GM12892 (cell line): ENCODE results near the gene ATXN2.

Experiments
- POLR2A ChIP-seq: IDR thresholded peaks from 2 replicates; pipeline ENCODE4 v1.6.1; 2011; ENCODE audit warnings: low read depth, low read length, control low read depth
- POLR2AphosphoS5 ChIP-seq: IDR thresholded peaks from 2 replicates; pipeline ENCODE4 v1.6.1; 2011; ENCODE audit warnings: low read depth, low read length, control low read depth

- no peak for TF ChIP-seq POLR2A
- TF ChIP-seq POLR2AphosphoS5: no peak
Observed at GRCh38 chr12:111411185-111411764, 187.8 kb downstream of the ATXN2 start.
